Small intestine (tissue), 7 donors: Measurements from ENCODE around the gene FAM237B. TPM values are rescaled to one million over a fixed set of nuclear protein-coding genes. Genes with fewer than 3 reads are reported as not detected.
A peak's percentile ranks its signal among the peaks of the same experiment; 100 is the strongest.

Source experiments
- DNase-seq, 2 donors: peaks; one replicate each; pipeline versions ENCODE4 v3.0.0 to v3.0.0-alpha.2; 2013
- FAIRE-seq: peaks from 2 replicates; lab custom pipeline; 2012; peaks lifted over from hg19 to GRCh38; lab: Jason Lieb, UNC
- H3K27ac ChIP-seq, 3 donors: one replicate each; pipeline ENCODE4 v1.5.1; 2013; ENCODE audit warnings: low read length in 2 of 3, mild to moderate bottlenecking in 2 of 3, control low read depth in 1 of 3, inconsistent platforms in 1 of 3, low read depth in 1 of 3, moderate library complexity in 1 of 3
- H3K27me3 ChIP-seq, 3 donors: one replicate each; pipeline ENCODE4 v1.6.1; 2013; ENCODE audit warnings: low read length in 3 of 3, inconsistent platforms in 1 of 3; ENCODE audit not compliant: control insufficient read depth in 3 of 3, insufficient read depth in 3 of 3
- H3K36me3 ChIP-seq, 3 donors: one replicate each; pipeline ENCODE4 v1.6.1; 2013; ENCODE audit warnings: low read length in 3 of 3, inconsistent platforms in 1 of 3, low read depth in 1 of 3, mild to moderate bottlenecking in 1 of 3, moderate library complexity in 1 of 3; ENCODE audit not compliant: control insufficient read depth in 3 of 3, insufficient read depth in 2 of 3
- H3K4me1 ChIP-seq, 3 donors: one replicate each; pipeline ENCODE4 v1.6.1; 2013; ENCODE audit warnings: low read length in 2 of 3, inconsistent platforms in 1 of 3, low read depth in 1 of 3, mild to moderate bottlenecking in 1 of 3, moderate library complexity in 1 of 3; ENCODE audit not compliant: control insufficient read depth in 3 of 3, insufficient read depth in 2 of 3
- H3K4me3 ChIP-seq, 3 donors: one replicate each; pipeline ENCODE4 v1.5.1; 2013; ENCODE audit warnings: low read length in 3 of 3, control low read depth in 1 of 3, inconsistent platforms in 1 of 3, low read depth in 1 of 3, mild to moderate bottlenecking in 1 of 3, moderate library complexity in 1 of 3
- H3K9me3 ChIP-seq, 2 donors: one replicate each; pipeline ENCODE4 v1.6.1; 2013; ENCODE audit warnings: low read depth in 1 of 2, low read length in 1 of 2; ENCODE audit not compliant: control insufficient read depth in 2 of 2, insufficient read depth in 1 of 2
- WGBS, 3 donors: extraction: QIAGEN DNeasy Blood & Tissue Kit; methylation state at CpG; one replicate each; pipeline ENCODE4 v1.1.7; 2013; 5-methylcytosine and 5-hydroxymethylcytosine counted together
- polyA plus RNA-seq, 4 donors: library from polyadenylated mRNA; stranded (reverse) in 3 of 4; unstranded in 1 of 4; fragments of 200-250 nt in 3 of 4; fragments of 120-200 nt in 1 of 4; gene quantifications; one replicate each; pipeline versions ENCODE4 v1.2.1 to v1.2.3, GENCODE V29; 2013
- donor health status: healthy with polysubstance abuse.
- donor health status: control.
- donor health status: control.
- donor health status: Bipolar disorder and iron deficiency.
- donor health status: healthy.

The FAM237B gene
- polyA plus RNA-seq, 4 donors: 0.04 TPM; not detected in 3

DNA sequence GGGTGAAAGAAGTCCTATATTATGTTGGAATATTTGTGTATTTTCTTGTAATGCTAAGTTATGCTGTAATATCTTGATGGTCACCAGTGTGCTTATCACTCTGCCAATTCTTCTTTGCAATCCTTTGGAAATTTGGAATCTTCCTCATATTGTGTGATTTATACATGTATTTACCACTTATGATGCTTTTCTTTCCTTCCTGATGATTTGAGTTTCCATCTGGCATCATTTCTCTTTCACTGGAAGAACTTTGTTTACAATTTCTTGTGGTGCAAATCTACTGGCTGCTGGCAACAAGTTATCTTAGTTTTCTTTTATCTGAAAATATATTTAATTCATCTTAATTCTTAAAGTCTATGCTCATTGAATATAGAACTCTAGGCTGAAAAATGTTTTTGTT, 46.9 kb downstream of the FAM237B start:
- Histone ChIP-seq H3K4me1 (peaks cover 0 to 7% (median 0%) of the 10 kb centered on the region in 3 donors), H3K4me3 (no peak overlapping the region), H3K36me3 (no peaks in the 10 kb centered on the region), H3K27me3 (no peaks in the 10 kb centered on the region), H3K9me3 (no peaks in the 10 kb centered on the region), H3K27ac (no peak overlapping the region)
- no peak for DNase-seq
- FAIRE-seq: no peak

DNA sequence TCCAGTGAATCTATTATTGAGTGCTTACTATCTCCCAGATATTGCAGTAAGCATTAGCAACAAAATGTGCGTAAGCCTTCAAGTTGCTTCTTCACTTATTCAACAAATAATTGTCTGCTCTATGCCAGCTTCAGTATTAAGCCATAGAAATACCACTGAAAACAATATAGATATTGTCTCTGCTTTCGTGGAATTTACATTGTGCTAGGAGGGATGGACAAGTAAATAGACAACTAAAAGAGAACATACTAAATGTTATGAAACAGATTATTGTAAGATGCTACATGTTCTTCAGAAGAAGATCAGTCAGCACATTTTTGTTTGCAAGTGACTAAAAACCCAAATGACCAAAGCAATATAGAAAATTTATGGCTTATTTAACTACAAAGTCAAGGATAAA, 48.9 kb downstream of the FAM237B start:
- WGBS, 3 donors: 89 to 95% (median 91%) methylated on average over 2 of the region's 2 CpGs
- Histone ChIP-seq H3K9me3 (no peaks in the 10 kb centered on the region), H3K4me3 (no peak overlapping the region), H3K27ac (no peak overlapping the region), H3K36me3 (no peaks in the 10 kb centered on the region), H3K4me1 (peaks cover 0 to 7% (median under 1%) of the 10 kb centered on the region in 3 donors), H3K27me3 (no peaks in the 10 kb centered on the region)
- FAIRE-seq (no peak), DNase-seq (no peak)

DNA sequence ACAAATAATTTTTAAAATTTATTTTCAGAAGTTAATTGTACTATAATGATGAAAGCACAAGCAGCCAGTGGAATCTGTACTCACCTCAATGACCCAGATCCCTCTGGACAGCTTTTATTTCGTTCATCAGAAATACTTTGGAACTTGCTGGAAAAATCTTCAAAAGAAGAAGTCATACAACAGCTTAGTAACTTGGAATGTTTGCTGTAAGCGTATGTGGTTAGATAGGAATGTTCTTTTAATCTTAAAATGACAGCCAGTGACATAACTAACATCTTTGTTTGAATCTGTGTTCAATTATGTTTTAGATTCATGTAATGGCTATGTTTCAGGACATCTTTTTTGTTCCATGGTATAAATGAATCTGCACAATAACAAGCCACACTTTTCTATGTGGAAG, 49.4 kb downstream of the FAM237B start:
- no peak for FAIRE-seq
- no peak for DNase-seq
- WGBS, 3 donors: 68 to 77% (median 69%) methylated on average over 2 of the region's 2 CpGs
- Histone ChIP-seq H3K27me3 (no peaks in the 10 kb centered on the region), H3K9me3 (no peaks in the 10 kb centered on the region), H3K4me3 (no peak overlapping the region), H3K27ac (no peak overlapping the region), H3K4me1 (peaks cover 0 to 10% (median 3%) of the 10 kb centered on the region in 3 donors), H3K36me3 (no peaks in the 10 kb centered on the region)

DNA sequence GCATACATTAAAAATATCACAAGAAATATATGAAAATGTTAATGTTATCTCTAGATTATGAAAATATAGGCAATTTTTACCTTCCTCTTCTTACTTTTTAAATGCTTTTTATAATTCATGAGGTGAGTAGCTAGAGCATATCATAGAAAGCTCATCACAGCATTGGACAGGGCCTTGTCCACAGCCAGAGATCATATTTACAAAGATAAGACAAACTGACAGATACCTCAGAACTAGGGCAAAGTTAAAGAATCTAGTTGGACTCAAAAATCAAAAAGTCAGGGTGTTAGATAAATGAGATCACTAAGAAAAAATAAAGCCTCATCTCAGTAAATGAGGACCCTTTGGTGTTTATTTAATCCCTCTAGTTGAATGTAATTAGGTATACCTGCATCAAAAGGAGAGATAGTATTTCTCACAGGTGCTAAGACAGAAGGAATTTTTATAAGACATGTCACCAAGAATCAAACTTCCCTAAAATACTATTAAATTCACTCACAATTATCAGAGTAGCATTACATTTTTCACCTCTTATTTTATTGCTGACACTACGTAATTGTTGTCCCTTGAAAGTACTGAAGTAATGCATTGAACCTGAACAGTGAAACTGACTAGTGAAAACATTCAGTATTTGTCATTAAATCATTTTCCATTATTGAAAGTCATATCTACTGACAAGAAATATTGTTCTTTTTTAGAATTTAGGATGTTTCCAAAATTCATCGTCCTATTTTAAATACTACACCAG, 50.5 kb downstream of the FAM237B start:
- no peak for FAIRE-seq
- no peaks in the 10 kb centered on the region for H3K36me3 ChIP-seq

DNA sequence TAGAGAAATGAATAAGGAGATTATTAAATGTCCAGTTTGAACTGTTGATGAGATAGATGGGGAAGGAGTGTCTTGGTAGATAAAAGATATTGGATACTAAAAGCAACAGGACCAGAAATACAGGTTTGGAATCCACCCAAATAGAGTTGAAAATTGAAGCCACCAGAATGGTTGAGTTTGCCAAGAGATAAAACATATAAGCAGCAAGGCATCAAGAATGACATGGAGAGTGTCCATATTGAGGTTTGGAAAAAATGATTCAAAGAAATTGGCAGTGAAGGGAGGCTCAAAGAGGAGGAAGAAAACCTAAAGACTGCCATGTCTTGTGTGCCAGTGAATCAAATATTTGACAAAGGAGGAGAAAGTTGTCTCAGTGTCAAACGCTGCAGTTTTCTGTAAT, 51.9 kb downstream of the FAM237B start:
- no peaks in the 10 kb centered on the region for H3K27me3 ChIP-seq
- no peak for FAIRE-seq
- H3K36me3 ChIP-seq: no peaks in the 10 kb centered on the region
- H3K9me3 ChIP-seq: no peaks in the 10 kb centered on the region
- 56 to 77% (median 60%) methylated on average over 1 of the region's 1 CpG for WGBS, 3 donors
- no peak overlapping the region for H3K4me3 ChIP-seq
- DNase-seq: no peak
- H3K4me1 ChIP-seq: peaks cover 0 to 5% (median 3%) of the 10 kb centered on the region in 3 donors
- no peak overlapping the region for H3K27ac ChIP-seq

More for the DNA sequence above, 50.5 kb downstream of the FAM237B start:
- Histone ChIP-seq H3K9me3 (no peaks in the 10 kb centered on the region), H3K27ac (no peak overlapping the region), H3K4me1 (peaks cover 0 to 5% (median 3%) of the 10 kb centered on the region in 3 donors), H3K4me3 (no peak overlapping the region), H3K27me3 (no peaks in the 10 kb centered on the region)
- DNase-seq: no peak
- 91 to 95% (median 94%) methylated on average over 2 of the region's 2 CpGs for WGBS, 3 donors

DNA sequence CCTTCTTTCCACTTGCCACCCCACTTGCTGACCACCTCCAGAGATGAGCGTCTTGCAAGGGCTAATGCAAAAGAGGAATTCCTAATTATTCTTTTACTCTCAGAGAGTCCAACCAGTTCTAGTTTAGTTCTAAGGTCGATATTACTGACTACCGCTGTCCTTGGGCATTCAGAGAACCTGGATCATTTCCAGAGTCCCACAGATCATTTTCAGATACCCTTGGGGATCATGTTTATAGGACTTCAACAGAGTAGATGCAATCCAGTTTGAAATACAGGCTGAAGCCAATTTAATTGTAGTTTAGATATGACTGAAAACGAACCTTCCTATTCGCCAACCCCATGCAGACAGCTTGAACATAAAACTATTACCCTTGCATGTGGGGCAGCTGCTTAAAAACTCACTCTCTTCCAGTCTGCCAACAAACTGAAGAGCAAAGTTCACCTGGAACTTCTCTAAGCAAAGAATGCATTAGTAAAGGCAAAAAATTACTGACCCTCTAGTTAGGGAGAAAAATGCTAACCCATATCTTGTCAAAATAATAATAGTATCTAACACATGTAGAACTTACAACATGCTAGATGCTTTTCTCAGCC, 53.7 kb downstream of the FAM237B start:
- Histone ChIP-seq H3K4me3 (no peak overlapping the region), H3K9me3 (no peaks in the 10 kb centered on the region), H3K4me1 (peaks cover 0 to 5% (median 3%) of the 10 kb centered on the region in 3 donors), H3K27ac (peak overlapping the region in 1 of 3 donors; percentile 62), H3K36me3 (no peaks in the 10 kb centered on the region), H3K27me3 (no peaks in the 10 kb centered on the region)
- FAIRE-seq (no peak), DNase-seq (peak in 1 of 2 donors; percentile 23)
- WGBS, 3 donors: 12 to 57% (median 28%) methylated on average over 5 of the region's 5 CpGs

DNA sequence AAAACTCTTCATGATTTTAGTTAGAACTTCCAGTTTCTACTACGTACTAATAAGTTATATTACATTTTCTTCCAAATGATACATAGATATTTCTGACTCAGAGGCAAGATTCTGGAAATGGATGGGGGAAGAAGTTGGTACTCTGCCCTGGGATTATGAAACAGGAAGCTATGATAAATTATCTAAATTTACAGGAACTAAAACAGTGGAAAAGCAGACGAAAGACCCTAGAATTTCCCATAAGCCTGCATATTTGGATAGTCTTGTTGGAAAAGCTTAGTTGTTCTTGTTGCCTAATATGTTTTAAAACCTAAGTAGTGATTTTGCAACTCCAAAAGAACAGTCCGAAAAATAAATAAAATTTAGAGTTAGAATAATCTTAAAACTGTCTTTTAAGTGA, 54.3 kb downstream of the FAM237B start:
- no peaks in the 10 kb centered on the region for H3K27me3 ChIP-seq
- FAIRE-seq (no peak), DNase-seq (no peak)
- H3K27ac ChIP-seq: no peak overlapping the region
- H3K9me3 ChIP-seq: no peaks in the 10 kb centered on the region
- H3K4me1 ChIP-seq: peaks cover 0 to 5% (median 3%) of the 10 kb centered on the region in 3 donors
- 56 to 68% (median 67%) methylated on average over 3 of the region's 3 CpGs for WGBS, 3 donors
- no peak overlapping the region for H3K4me3 ChIP-seq
- no peaks in the 10 kb centered on the region for H3K36me3 ChIP-seq
